Measurements from ENCODE around the gene NTRK2.

The NTRK2 gene

GRCh38 chr9:84736081-84736480, 66.6 kb downstream of the NTRK2 start:
- DNase-seq (ENCODE audit: low read depth), result no peak

DNA sequence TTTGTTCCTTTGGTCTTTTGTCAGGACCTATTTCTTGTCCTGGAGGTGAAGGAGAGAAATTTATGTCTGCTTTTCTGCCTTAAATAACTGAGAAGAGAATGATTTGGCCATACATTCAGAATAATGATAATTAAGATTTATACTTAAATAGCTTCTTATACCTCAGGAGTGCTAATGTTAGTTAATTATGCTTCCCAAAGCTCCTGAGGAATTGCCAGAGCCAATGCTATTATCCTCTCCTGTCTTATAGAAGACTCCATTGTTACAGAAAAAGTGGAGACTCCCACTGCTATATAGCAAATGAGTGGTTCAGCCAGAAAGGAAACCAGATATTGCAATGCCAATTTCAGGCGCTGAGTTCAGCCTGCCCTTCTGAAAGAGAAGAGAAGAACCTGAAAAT, 67.0 kb downstream of the NTRK2 start:
- no peak for DNase-seq (ENCODE audit: low read depth)

- no peak for DNase-seq (ENCODE audit: low read depth)
Measured at GRCh38 chr9:84738353-84738752, 68.8 kb downstream of the NTRK2 start.

- no peak for DNase-seq (ENCODE audit: low read depth)
Measured at GRCh38 chr9:84742261-84742660, 72.7 kb downstream of the NTRK2 start.

- no peak for DNase-seq (ENCODE audit: low read depth)
Measured at GRCh38 chr9:84744195-84744594, 74.7 kb downstream of the NTRK2 start.

GRCh38 chr9:84744726-84745125, 75.2 kb downstream of the NTRK2 start:
- DNase-seq (ENCODE audit: low read depth), result no peak

DNA sequence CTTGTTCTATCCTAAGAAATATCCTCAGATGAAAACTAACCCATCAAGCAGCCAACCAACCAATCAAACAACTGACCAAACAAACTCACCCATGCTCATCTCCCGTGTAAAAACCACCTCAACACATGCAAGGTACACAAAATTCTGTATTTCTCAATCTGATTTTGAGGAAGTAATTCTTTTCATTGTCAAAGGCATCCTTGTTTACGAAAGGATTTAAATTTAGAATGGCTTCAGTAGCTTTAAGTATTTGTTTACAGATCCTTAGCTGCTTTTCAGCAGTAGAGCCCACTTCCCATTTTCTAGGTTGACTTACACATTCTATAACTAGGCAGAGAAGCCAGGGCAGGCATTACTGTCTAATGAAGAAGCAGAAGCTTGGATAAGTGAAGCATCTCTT, 78.6 kb downstream of the NTRK2 start:
- DNase-seq (ENCODE audit: low read depth), result no peak

DNA sequence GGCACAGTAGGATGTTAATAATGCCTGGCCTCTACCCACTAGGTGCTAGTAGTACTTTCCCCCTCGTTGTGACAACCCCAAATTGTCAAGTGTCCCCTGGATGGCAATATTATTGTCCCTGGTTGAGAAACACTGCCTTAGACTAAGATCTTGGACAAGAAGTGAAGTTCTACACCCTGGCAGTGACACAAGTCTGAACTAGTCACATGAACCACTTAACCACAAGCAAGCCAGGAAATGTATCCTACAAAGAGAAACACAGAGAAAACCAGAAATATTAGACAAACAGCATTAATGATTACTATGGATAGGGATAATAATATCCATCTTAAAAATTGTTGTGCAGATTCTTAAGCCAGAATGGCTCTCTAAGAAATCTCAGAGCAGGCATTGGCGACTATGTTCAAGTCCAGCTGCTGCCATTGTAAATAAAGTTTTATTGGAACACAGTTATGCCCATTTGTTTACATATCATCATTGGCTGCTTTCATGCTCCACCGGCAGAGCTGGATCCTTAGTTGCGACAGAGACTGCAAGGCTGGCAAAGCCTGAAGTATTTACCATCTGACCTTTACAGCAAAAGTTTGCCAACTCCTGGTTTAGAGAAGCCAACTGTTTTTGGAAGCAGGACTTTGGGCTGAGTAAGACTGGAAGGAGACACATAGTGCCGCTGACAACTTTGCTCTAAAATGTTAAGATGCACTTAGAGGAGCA, 80.8 kb downstream of the NTRK2 start:
- no peak for DNase-seq (ENCODE audit: low read depth)

DNA sequence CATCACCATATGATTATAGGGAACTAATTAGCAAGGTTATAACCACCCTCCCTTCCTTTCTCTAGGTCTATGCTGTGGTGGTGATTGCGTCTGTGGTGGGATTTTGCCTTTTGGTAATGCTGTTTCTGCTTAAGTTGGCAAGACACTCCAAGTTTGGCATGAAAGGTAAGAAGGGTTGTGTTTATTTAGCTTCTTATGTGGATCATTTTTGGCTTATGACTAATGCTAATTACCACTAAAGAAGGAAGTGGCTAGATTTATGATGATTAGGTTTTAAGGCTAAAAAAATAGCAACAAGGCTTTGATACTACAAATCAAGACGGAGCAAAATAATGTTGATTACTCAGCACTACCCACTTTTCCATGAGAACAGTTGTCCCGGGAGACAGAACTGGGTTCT, 82.4 kb downstream of the NTRK2 start:
- no peak for DNase-seq (ENCODE audit: low read depth)

- no peak for DNase-seq (ENCODE audit: low read depth)
Measured at GRCh38 chr9:84754461-84754860, 84.9 kb downstream of the NTRK2 start.

DNA sequence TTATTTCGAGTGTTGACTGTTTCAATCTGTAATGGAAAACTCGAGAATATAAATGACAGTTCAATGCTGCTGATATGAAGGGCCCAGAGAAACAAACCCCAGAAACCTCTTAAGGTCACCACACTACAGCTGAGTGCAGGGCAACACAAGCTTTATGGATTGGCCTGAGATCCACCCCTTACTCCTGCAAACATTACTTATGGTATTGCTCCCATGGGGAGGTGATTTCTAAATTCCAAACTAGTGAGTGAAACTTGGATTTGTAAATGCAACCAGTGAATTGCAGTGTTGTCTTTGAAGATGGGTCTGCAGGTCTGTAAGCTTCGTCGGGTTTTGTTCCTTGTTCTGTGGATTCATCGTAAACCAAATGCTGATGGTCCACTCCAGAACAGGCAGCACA, 85.4 kb downstream of the NTRK2 start:
- no peak for DNase-seq (ENCODE audit: low read depth)

- DNase-seq (ENCODE audit: low read depth), result no peak
Measured at GRCh38 chr9:84755380-84755779, 85.9 kb downstream of the NTRK2 start.

DNA sequence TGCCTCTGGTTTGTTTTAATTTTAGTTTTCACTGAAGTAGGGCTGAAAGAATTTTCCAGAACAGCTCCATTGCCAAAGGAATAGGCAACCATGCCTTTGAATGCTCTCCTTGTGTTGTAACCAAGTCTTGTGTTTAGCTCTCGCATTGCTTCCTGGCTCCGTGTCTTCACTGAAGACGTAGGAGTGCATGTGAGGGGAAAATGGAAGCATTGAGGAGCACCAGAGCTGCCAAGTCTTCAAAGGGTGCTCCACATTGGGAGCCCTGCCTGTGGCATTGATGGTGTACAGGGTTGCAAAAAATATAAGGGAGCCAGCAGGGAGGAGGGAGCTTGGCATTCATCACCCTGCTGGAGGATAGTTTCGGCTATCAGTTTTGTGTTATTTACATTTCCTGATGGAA, 86.6 kb downstream of the NTRK2 start:
- no peak for DNase-seq (ENCODE audit: low read depth)

DNA sequence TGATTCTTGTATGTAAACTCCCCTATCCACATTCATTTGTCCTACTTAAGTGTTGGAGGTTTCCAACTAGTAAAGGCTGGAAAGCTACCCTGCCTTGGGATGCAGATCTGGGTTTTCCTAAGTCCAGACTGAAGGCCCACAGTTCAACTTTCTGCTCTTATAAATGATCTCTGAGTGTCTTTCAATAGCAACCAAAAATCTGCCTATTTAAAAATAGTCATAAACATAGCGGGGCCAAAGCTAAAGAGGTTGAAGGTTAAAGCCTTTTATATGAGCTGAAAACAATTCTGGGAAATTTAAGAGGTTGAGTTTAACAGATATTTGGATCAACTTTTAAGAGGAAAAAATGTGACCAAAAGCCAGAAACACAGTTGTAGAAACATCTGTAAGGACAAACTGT, 87.2 kb downstream of the NTRK2 start:
- DNase-seq (ENCODE audit: low read depth), result no peak

GRCh38 chr9:84758817-84759216, 89.3 kb downstream of the NTRK2 start:
- no peak for DNase-seq (ENCODE audit: low read depth)

DNA sequence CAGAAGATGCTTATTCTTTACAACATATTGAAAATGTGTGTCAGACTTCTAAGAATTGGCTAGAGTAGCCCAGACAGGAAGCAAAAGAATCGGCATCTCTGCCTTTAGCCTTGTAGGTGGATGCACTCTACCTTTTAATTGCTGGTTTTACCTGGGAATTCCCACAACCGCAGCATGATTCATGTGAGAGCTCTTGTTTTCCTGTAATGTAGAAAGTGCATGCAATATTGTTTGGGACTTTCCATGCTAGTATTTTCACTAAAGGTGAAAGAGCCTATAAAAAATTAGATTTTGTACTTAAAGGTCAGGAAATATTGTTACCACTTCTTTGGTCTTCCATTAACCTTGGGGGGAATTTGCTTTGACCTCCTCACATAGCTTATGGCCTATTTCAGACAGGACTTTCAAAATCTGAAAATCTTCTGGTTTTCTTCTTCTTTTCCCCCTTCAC, 89.8 kb downstream of the NTRK2 start:
- no peak for DNase-seq (ENCODE audit: low read depth)

GRCh38 chr9:84759804-84760203, 90.3 kb downstream of the NTRK2 start:
- no peak for DNase-seq (ENCODE audit: low read depth)

DNA sequence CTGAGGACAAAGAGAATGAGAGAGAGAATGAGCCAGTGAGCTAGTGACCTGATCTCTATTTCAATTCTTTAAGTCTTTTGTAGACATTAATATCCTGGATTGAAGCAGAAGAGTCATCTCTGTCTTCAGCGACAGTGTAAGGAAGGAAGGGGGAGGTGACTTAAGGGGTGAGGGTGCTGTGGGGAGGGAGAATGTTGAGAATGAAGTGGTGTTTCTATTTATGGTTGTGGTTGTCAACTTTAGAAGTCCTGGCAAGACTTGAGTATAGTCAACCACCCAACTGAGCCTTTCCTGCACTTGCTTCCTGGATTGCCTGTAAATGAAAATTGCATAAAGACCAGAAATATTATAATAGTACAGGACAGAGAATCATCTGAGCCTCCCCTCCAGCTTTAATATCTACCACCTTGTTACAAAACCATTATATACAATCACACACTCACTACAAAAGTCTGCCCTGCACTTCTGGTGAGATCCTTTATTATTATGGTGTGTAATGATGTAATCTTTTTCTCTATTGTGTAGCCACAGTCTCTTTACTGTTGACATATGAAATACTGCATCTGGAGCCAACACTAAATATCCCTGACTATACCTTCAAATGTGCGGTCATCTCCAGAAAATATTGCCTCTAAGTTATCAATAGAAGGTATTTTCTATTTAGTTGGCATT, 91.7 kb downstream of the NTRK2 start:
- no peak for DNase-seq (ENCODE audit: low read depth)

DNA sequence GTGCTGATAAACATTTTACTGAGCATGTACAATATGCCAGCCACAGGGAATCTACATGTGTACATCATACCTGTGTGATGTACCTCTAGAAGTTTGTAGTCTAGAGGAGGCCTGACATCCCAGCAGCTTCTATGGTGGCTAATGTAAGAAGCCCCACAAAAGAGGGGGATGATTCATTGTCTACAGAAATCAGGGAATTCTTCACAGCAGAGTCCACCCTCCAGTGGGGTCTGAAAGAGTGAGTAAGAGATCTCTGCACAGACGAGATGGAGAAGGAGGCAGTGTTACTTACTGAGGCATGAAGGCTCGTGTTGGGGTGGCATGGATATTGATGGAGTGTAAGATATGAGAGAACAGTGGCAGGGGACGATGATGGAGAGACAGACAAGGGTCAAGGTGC, 103.0 kb downstream of the NTRK2 start:
- DNase-seq (ENCODE audit: low read depth), result no peak

- DNase-seq (ENCODE audit: low read depth), result no peak
Measured at GRCh38 chr9:84773022-84773421, 103.5 kb downstream of the NTRK2 start.

DNA sequence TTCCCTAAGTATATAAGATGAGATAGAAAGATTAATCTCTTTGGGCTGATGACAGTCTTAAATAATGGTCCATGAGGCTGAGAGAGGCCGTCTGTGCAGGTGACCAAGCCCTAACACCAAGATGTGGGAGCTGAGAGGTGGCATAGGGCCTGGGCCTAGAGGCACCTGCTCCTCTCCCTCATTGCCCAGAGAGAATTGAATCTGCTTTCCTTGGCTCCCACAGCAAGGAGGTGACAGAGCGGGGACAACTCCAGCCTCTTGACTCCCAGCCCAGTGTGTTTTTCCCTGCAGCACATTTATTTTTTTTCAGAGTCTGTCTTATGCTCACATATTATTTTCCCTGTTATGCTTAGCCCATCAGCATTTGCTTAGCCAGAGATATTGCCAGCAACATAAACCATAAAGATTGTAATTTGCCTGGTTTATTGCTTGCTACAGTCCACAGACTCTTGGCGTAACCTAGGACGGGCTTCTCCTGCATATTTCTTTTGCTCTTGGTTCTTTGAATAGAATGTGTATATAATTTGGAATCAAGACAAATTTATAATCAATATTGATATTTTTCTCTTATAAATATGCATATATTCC, 105.6 kb downstream of the NTRK2 start:
- no peak for DNase-seq (ENCODE audit: low read depth)

DNA sequence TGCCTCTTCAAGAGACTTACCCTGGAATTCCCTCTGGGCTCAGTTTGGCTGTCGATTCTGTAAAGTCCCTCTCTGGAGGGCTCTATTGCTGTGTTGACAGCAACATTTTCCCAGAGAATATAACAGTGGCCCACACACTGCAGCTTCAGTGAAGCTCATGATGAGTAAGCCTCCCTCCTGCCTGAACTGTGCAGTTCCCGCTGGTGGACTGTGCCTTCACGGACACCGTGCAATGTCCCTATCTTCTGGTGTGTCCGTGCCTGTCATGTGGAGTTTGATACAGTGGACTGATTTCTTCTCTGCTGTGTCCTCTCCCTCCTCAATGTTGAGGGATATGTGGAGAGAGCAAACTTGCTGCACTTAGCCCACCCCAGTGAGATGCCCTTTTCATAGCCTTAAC, 109.0 kb downstream of the NTRK2 start:
- DNase-seq (ENCODE audit: low read depth), result no peak

GRCh38 chr9:84779883-84780282, 110.4 kb downstream of the NTRK2 start:
- DNase-seq (ENCODE audit: low read depth), result no peak

DNA sequence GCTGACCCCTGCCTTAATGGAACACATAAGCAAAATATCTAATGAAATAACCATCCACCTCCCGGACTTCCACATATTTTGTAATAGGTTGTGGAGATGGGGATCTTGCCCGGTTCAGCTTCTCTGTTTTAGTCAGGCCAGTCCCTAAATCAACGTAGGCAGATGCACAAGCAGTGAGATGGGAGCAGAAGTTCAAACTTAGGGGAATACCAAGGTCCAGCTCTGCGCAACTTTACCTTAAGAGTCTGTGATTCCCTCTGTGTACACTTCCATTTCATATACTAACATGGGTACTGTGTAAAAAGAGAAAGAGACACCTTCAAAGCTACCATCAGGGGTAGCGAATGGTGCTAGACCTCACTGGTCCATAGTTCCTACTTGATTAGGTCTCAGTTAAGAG, 110.9 kb downstream of the NTRK2 start:
- no peak for DNase-seq (ENCODE audit: low read depth)

All from stimulated activated CD8-positive, alpha-beta memory T cell treated with anti-CD3 and anti-CD28 coated beads, Interleukin-12 subunit alpha, Interleukin-12 subunit beta, amount 100 ng/mL, for 4 hours (primary cell).